Ectodermal cell (in vitro differentiated cells): ENCODE results near the gene SLC28A3.

Experiments
- H3K27ac ChIP-seq: 2 replicates; pipeline ENCODE4 v1.7.0; 2013; ENCODE audit warnings: mild to moderate bottlenecking, low read depth, low read length; ENCODE audit not compliant: insufficient read depth, poor library complexity, severe bottlenecking
- H3K27me3 ChIP-seq: 2 replicates; pipeline ENCODE4 v1.7.0; 2013; ENCODE audit warnings: mild to moderate bottlenecking, low read length; ENCODE audit not compliant: insufficient read depth, control insufficient read depth, poor library complexity, severe bottlenecking
- H3K36me3 ChIP-seq: one replicate; pipeline ENCODE4 v1.7.0; 2013; ENCODE audit warnings: low read length; ENCODE audit not compliant: control insufficient read depth, insufficient read depth
- H3K4me1 ChIP-seq: one replicate; pipeline ENCODE4 v1.7.0; 2013; ENCODE audit warnings: low read length; ENCODE audit not compliant: control insufficient read depth, insufficient read depth
- H3K4me3 ChIP-seq: 2 replicates; pipeline ENCODE4 v1.7.0; 2013; ENCODE audit warnings: low read depth, low read length, control low read depth; ENCODE audit not compliant: insufficient read depth
- H3K9me3 ChIP-seq: 2 replicates; pipeline ENCODE4 v1.7.0; 2013; ENCODE audit warnings: mild to moderate bottlenecking, low read length, moderate library complexity; ENCODE audit not compliant: control insufficient read depth
- WGBS, 2 experiments: methylation state at CpG; one replicate each; pipeline ENCODE4 v1.1.7; 2013; ENCODE audit warnings: missing lambda C conversion rate in 2 of 2; 5-methylcytosine and 5-hydroxymethylcytosine counted together

SLC28A3 gene

DNA sequence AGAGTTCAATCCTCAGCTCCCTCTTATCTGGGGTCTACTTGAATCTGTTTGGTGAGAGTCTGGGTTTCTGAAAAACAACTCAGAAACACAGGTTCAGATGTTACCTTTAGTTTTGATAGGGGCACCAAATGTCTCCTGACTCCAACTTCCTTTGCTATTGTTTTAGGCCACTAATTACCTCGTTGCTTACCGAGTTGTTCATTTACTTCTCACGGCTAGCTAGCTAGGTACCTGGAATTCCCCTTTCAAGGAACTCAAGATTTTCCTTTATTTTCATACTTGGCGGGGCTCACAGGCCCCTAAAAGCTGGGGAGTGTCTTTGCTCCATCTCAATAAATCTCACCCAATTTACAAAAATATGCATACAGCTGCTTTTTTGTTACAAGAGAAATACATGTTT, 111.4 kb downstream of the SLC28A3 start:
- Histone ChIP-seq H3K9me3 (no peaks in the 10 kb centered on the region), H3K4me3 (no peak overlapping the region), H3K4me1 (peaks cover 14% of the 10 kb centered on the region), H3K27me3 (no peaks in the 10 kb centered on the region), H3K27ac (no peak overlapping the region), H3K36me3 (no peaks in the 10 kb centered on the region)
- 56 to 66% methylated on average over 4 of the region's 4 CpGs for WGBS, 2 experiments

DNA sequence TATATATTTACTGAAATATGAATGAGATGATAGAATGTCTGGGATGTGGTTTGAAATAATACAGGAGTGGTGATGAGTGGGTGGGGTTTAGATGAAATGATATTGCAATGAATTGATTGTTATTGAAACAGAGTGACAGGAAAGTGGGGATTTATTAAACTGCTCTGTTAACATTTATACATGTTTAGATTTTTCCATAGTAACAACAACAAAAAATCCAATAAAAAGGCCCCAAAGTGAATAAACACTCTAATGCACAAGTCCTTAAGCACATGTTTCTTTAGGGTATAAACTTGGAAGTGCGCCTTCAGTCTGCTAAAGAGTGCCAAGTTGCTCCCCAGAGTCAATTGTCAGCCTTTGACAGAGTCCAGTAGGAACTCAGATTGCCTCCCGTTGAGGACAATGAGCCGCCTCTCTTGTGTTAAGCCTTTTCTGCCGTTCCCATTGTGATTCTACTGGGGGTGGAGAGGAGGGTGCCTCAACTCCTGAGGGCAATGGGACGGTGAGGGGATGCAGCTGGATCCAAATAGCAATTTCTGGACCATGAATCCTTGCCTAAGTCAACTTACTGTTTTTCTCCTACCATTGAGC, 112.3 kb downstream of the SLC28A3 start:
- no peaks in the 10 kb centered on the region for H3K27me3 ChIP-seq
- no peak overlapping the region for H3K4me3 ChIP-seq
- H3K4me1 ChIP-seq, result peaks cover 14% of the 10 kb centered on the region
- H3K36me3 ChIP-seq, result no peaks in the 10 kb centered on the region
- no peaks in the 10 kb centered on the region for H3K9me3 ChIP-seq
- no peak overlapping the region for H3K27ac ChIP-seq
- WGBS, 2 experiments, result 10 to 13% methylated on average over 5 of the region's 5 CpGs

- WGBS, 2 experiments, result 77 to 100% methylated on average over 1 of the region's 1 CpG
- Histone ChIP-seq H3K4me1 (peaks cover 14% of the 10 kb centered on the region), H3K9me3 (peaks cover 2% of the 10 kb centered on the region), H3K27ac (no peak overlapping the region), H3K27me3 (no peaks in the 10 kb centered on the region), H3K36me3 (no peaks in the 10 kb centered on the region), H3K4me3 (no peak overlapping the region)
Observed at GRCh38 chr9:84226126-84226525, 114.4 kb downstream of the SLC28A3 start.
